Activated T-cell treated with anti-CD3 and anti-CD28 coated beads for 1 hour (primary cell): ENCODE data around the gene ZNF169.
"Not testable (repeated sequence)": the region's sequence is repeated elsewhere in the genome, so short reads cannot be mapped to it uniquely, and the experiment has no call there.

Experiments
- DNase-seq: peaks from one replicate; pipeline ENCODE4 v3.0.0-alpha.2; 2020; ENCODE audit warnings: low read depth

ZNF169 gene

GRCh38 chr9:94259077-94259862, at the start of gene ZNF169:
TSS of gene ZNF169 (plus strand) at chr9:94259298. CDS start at chr9:94278813, 19,515 bp downstream.
- peak; percentile 82 for DNase-seq

- DNase-seq = no peak
These were observed 48.2 kb upstream of the ZNF169 start for GRCh38 chr9:94210616-94211603.

- no peak for DNase-seq
These were observed 47.0 kb upstream of the ZNF169 start for GRCh38 chr9:94212091-94212490.

GRCh38 chr9:94212531-94212930, 46.6 kb upstream of the ZNF169 start:
- no peak for DNase-seq

GRCh38 chr9:94213511-94214124, 45.5 kb upstream of the ZNF169 start:
- peak; percentile 58 for DNase-seq

- DNase-seq = no peak
These were observed 36.2 kb upstream of the ZNF169 start for GRCh38 chr9:94222870-94223269.

GRCh38 chr9:94225413-94225812, 33.7 kb upstream of the ZNF169 start:
- not testable (repeated sequence) for DNase-seq

GRCh38 chr9:94228616-94229015, 30.5 kb upstream of the ZNF169 start:
- DNase-seq = no peak

GRCh38 chr9:94232428-94232827, 26.7 kb upstream of the ZNF169 start:
- no peak for DNase-seq

GRCh38 chr9:94241098-94241497, 18.0 kb upstream of the ZNF169 start:
- DNase-seq = not testable (repeated sequence)

- no peak for DNase-seq
These were observed 13.4 kb upstream of the ZNF169 start for GRCh38 chr9:94245651-94246050.

GRCh38 chr9:94250456-94250855, 8.6 kb upstream of the ZNF169 start:
- no peak for DNase-seq

GRCh38 chr9:94256007-94256406, 3.1 kb upstream of the ZNF169 start:
- DNase-seq = no peak

GRCh38 chr9:94265626-94266402, 6.7 kb downstream of the ZNF169 start:
- DNase-seq = not testable (repeated sequence)

GRCh38 chr9:94269264-94269663, 10.2 kb downstream of the ZNF169 start:
- no peak for DNase-seq

- no peak for DNase-seq
These were observed 10.9 kb downstream of the ZNF169 start for GRCh38 chr9:94270009-94270408.

GRCh38 chr9:94277029-94277428, 17.9 kb downstream of the ZNF169 start:
- DNase-seq = not testable (repeated sequence)

- no peak for DNase-seq
These were observed 18.9 kb downstream of the ZNF169 start for GRCh38 chr9:94277885-94278536.

GRCh38 chr9:94280409-94280989, 21.4 kb downstream of the ZNF169 start:
- DNase-seq = no peak

GRCh38 chr9:94281101-94281500, 22.0 kb downstream of the ZNF169 start:
- DNase-seq = no peak

GRCh38 chr9:94286116-94286515, 27.0 kb downstream of the ZNF169 start:
- DNase-seq = no peak
